Natural killer cell (primary cell): ENCODE results near the gene SOX13. TPM values are rescaled to one million over a fixed set of nuclear protein-coding genes. Genes with fewer than 3 reads are reported as not detected.
A peak's percentile ranks its signal among the peaks of the same experiment; 100 is the strongest.
"Not testable (repeated sequence)": the region's sequence is repeated elsewhere in the genome, so short reads cannot be mapped to it uniquely, and the experiment has no call there.

Experiments used
- ATAC-seq, 3 donors: fragments of 150-1000 bp in 2 of 3; fragments of 200-7000 bp in 1 of 3; cut with Tn5 transposase; 1 replicate in 1 of 3; 2 replicates in 2 of 3; pipeline ENCODE4 v1.10.0; 2021; ENCODE audit warnings: mild to moderate bottlenecking in 2 of 3, moderate library complexity in 2 of 3
- DNase-seq, 2 donors: peaks; one replicate each; pipeline versions ENCODE4 v3.0.0 to v3.0.0-alpha.2; 2013 to 2021; ENCODE audit warnings: mixed read lengths in 1 of 2
- H3K27ac ChIP-seq: one replicate; pipeline ENCODE4 v1.5.1; 2013; ENCODE audit warnings: mild to moderate bottlenecking, low read length
- H3K27me3 ChIP-seq: one replicate; pipeline ENCODE4 v1.6.1; 2013; ENCODE audit warnings: low read length; ENCODE audit not compliant: control insufficient read depth, insufficient read depth
- H3K36me3 ChIP-seq: one replicate; pipeline ENCODE4 v1.6.1; 2013; ENCODE audit warnings: low read length; ENCODE audit not compliant: control insufficient read depth, insufficient read depth
- H3K4me1 ChIP-seq: one replicate; pipeline ENCODE4 v1.6.1; 2013; ENCODE audit warnings: low read length; ENCODE audit not compliant: control insufficient read depth, insufficient read depth
- H3K4me3 ChIP-seq: one replicate; pipeline ENCODE4 v1.5.1; 2013; ENCODE audit warnings: low read length
- H3K9me3 ChIP-seq: one replicate; pipeline ENCODE4 v1.6.1; 2013; ENCODE audit warnings: low read length; ENCODE audit not compliant: control insufficient read depth, insufficient read depth
- H3K27ac Mint-ChIP-seq, 2 donors: one replicate each; pipeline ENCODE4 v1.8.0; 2022; ENCODE audit warnings: mild to moderate bottlenecking in 2 of 2, mixed read lengths in 2 of 2, moderate library complexity in 1 of 2
- H3K27me3 Mint-ChIP-seq, 2 donors: one replicate each; pipeline ENCODE4 v1.8.0; 2022; ENCODE audit warnings: low read depth in 2 of 2, mixed read lengths in 2 of 2
- H3K36me3 Mint-ChIP-seq: one replicate; pipeline ENCODE4 v1.8.0; 2022; ENCODE audit warnings: mixed read lengths
- H3K4me1 Mint-ChIP-seq, 2 donors: one replicate each; pipeline ENCODE4 v1.8.0; 2022; ENCODE audit warnings: mixed read lengths in 2 of 2
- H3K4me3 Mint-ChIP-seq: one replicate; pipeline ENCODE4 v1.8.0; 2022; ENCODE audit warnings: mild to moderate bottlenecking, moderate library complexity, mixed read lengths
- H3K9me3 Mint-ChIP-seq, 2 donors: one replicate each; pipeline ENCODE4 v1.8.0; 2022; ENCODE audit warnings: mixed read lengths in 2 of 2
- WGBS: methylation state at CpG from one replicate; pipeline ENCODE4 v1.1.7; 2013; ENCODE audit warnings: missing lambda C conversion rate; ENCODE audit not compliant: insufficient coverage; 5-methylcytosine and 5-hydroxymethylcytosine counted together
- intact Hi-C: fragments of 100-400 bp; cut with micrococcal nuclease; formaldehyde crosslinking; loops from one replicate; pipeline ENCODE4 v1.14.2; 2022
- total RNA-seq, 4 donors: library from RNA; stranded (reverse); fragments of 120-200 nt in 1 of 4; gene quantifications; one replicate each; pipeline versions ENCODE4 v1.2.3 to v1.2.4, GENCODE V29; 2013 to 2022
- TF ChIP-seq, protein P1 (sequence below): fragments of 200-600 bp; IDR thresholded peaks from one replicate; pipeline ENCODE4 v1.8.0; 2022; ENCODE audit warnings: antibody characterized with exemption

SOX13 gene
- total RNA-seq, 3 donors from 2014 or later (not counting 1 experiment from before 2014, with no cell fraction given), result 27.3 to 44.7 (median 41.4) TPM

GRCh38 chr1:204098683-204099082 lies 25.8 kb downstream of the SOX13 start:
- ATAC-seq (no peak), DNase-seq (no peak)
- no peak overlapping the region for H3K4me3 ChIP-seq
- Mint-ChIP-seq H3K36me3 (no peaks in the 10 kb centered on the region), H3K27ac (no peak overlapping the region), H3K9me3 (no peaks in the 10 kb centered on the region), H3K4me1 (peaks cover 34 to 57% of the 10 kb centered on the region in 2 donors), H3K27me3 (no peaks in the 10 kb centered on the region), H3K4me3 (no peak overlapping the region)
- TF ChIP-seq, protein P1, sequence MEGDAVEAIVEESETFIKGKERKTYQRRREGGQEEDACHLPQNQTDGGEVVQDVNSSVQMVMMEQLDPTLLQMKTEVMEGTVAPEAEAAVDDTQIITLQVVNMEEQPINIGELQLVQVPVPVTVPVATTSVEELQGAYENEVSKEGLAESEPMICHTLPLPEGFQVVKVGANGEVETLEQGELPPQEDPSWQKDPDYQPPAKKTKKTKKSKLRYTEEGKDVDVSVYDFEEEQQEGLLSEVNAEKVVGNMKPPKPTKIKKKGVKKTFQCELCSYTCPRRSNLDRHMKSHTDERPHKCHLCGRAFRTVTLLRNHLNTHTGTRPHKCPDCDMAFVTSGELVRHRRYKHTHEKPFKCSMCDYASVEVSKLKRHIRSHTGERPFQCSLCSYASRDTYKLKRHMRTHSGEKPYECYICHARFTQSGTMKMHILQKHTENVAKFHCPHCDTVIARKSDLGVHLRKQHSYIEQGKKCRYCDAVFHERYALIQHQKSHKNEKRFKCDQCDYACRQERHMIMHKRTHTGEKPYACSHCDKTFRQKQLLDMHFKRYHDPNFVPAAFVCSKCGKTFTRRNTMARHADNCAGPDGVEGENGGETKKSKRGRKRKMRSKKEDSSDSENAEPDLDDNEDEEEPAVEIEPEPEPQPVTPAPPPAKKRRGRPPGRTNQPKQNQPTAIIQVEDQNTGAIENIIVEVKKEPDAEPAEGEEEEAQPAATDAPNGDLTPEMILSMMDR, result no peak
- WGBS, result 95% methylated on average over 4 of the region's 4 CpGs
- intact Hi-C loops, result no loop called here
- peaks cover 39% of the 10 kb centered on the region for H3K4me1 ChIP-seq
- H3K27me3 ChIP-seq, result no peaks in the 10 kb centered on the region
- H3K36me3 ChIP-seq, result no peaks in the 10 kb centered on the region
- H3K9me3 ChIP-seq, result no peaks in the 10 kb centered on the region
- H3K27ac ChIP-seq, result no peak overlapping the region

DNA sequence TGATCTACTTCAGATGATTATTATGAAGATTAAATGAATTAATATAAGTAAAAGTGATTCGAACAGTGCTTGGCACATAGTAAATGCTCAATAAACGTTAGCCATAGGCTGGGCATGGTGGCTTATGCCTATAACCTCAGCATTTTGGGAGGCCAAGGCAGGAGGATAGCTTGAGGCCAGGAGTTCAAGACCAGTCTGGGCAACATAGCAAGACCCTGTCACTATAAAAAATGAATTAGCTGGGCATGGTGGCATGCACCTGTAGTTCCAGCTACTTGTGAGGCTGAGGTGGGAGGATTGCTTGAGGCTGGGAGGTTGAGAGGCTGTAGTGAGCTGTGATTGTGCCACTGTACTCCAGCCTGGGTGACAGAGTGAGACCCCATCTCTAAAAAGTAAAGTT lies 26.8 kb downstream of the SOX13 start:
- H3K9me3 ChIP-seq, intact Hi-C loops, H3K4me3 ChIP-seq, DNase-seq, H3K27me3 ChIP-seq, H3K9me3 Mint-ChIP-seq, H3K27me3 Mint-ChIP-seq, ATAC-seq, H3K36me3 ChIP-seq, H3K4me3 Mint-ChIP-seq, H3K36me3 Mint-ChIP-seq, H3K27ac ChIP-seq: not testable (repeated sequence)
- 83% methylated on average over 2 of the region's 2 CpGs for WGBS
- H3K27ac Mint-ChIP-seq, result peak overlapping the region; percentile 66 to 73
- H3K4me1 ChIP-seq, result peaks cover 47% of the 10 kb centered on the region
- H3K4me1 Mint-ChIP-seq, result peaks cover 40 to 57% of the 10 kb centered on the region in 2 donors

DNA sequence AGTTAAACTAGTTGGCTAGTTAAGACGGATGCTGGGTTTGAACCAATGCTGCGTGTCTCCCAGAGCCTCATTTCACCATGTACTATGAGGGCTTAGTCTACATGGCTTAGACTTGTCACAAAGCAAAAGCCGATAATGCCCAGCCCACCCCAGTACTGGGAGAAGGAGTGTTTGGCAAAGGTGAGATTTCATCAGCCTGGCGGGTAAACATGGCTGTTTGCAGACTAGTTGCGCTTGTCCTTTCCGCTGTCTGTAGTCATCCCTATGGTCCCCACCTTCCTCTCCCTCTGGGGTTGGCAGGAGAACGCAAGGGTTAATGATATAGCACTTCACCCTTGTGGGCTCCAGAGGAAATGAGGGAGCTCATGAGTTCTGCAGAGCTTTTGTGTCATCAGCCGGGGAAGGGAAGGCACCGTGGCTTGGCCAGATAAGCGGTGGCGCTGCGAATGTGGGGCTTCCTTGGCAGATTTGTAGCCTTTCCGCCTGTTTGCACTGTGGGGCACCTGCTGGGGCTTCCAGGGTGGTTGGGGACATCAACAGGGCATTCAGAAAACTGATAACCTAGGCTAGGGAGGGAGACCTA lies 29.2 kb downstream of the SOX13 start:
- WGBS, result 23% methylated on average over 13 of the region's 13 CpGs
- intact Hi-C loops, result no loop called here
- H3K4me1 Mint-ChIP-seq, result peaks cover 52 to 65% of the 10 kb centered on the region in 2 donors
- peaks cover 69% of the 10 kb centered on the region for H3K4me1 ChIP-seq
- TF ChIP-seq, protein P1, result no peak
- no peak overlapping the region for H3K4me3 ChIP-seq
- H3K27me3 Mint-ChIP-seq, result no peaks in the 10 kb centered on the region
- no peaks in the 10 kb centered on the region for H3K36me3 Mint-ChIP-seq
- ATAC-seq (peak; percentile 45 to 66 (median 57)), DNase-seq (peak; percentile 41 to 42)
- H3K9me3 ChIP-seq, result no peaks in the 10 kb centered on the region
- peak overlapping the region; percentile 83 for H3K4me3 Mint-ChIP-seq
- H3K27me3 ChIP-seq, result no peaks in the 10 kb centered on the region
- H3K9me3 Mint-ChIP-seq, result no peaks in the 10 kb centered on the region
- H3K27ac ChIP-seq, result peak overlapping the region; percentile 82
- H3K36me3 ChIP-seq, result no peaks in the 10 kb centered on the region
- peak overlapping the region; percentile 97 to 100 for H3K27ac Mint-ChIP-seq

DNA sequence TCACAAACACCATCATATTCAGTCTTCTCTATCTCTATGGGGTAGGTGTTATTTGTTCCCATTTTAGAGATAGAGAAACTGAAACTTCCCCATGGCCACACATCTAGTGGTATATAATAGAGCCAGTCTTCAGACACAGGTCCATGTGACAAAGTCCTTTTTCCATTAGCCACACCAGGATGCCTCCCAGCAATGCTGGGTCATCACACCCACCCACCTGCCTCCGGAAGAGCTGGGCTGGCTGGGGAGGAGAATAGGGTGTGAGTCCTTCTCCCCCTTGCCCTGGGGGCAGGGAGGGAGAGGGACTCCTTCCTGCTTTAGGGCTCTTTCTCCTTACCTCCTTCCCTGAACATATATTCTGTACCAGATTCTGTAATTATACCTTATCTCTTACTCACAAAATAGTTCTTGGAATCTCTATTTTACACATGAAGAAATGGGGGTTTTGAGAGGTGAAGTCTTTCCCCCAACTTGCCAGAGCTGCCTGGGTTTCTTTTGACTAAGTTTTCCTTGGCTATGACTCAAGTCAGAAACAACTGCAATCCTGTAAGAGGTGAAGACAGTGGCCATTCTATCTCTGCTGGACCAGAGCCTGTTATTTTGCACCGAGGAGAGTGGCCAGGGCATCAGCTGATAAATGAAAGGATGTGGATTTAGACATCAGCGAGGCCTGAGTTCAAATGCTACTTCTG lies 30.0 kb downstream of the SOX13 start:
- H3K36me3 Mint-ChIP-seq, result no peaks in the 10 kb centered on the region
- WGBS, result 74% methylated on average over 2 of the region's 3 CpGs
- H3K27ac Mint-ChIP-seq, result peak overlapping the region; percentile 97 to 100
- H3K4me3 Mint-ChIP-seq, result peak overlapping the region; percentile 83
- Histone ChIP-seq H3K4me3 (no peak overlapping the region), H3K27me3 (no peaks in the 10 kb centered on the region), H3K4me1 (peaks cover 76% of the 10 kb centered on the region), H3K9me3 (no peaks in the 10 kb centered on the region), H3K27ac (peak overlapping the region; percentile 82), H3K36me3 (no peaks in the 10 kb centered on the region)
- H3K9me3 Mint-ChIP-seq, result no peaks in the 10 kb centered on the region
- H3K27me3 Mint-ChIP-seq, result no peaks in the 10 kb centered on the region
- peak; percentile 46 to 56 (median 47) for ATAC-seq
- TF ChIP-seq, protein P1, result no peak
- DNase-seq, result peak in 1 of 2 donors; percentile 16
- intact Hi-C loops, result no loop called here
- peaks cover 52 to 70% of the 10 kb centered on the region in 2 donors for H3K4me1 Mint-ChIP-seq
